VCaP (cell line): Measurements from ENCODE around the gene MND1.

ENCODE experiments used
- H3K27ac ChIP-seq: fragments of 450-650 bp; 2 replicates; pipeline ENCODE4 v1.5.1; 2017
- CTCF ChIP-seq: fragments of 450-650 bp; conservative IDR thresholded peaks from 2 replicates; pipeline ENCODE4 v1.5.1; 2017; ENCODE audit warnings: mild to moderate bottlenecking, moderate library complexity

MND1 gene

GRCh38 chr4:153366486-153366885, 22.0 kb downstream of the MND1 start:
- H3K27ac ChIP-seq = no peak overlapping the region
- no peak for TF ChIP-seq CTCF

- no peak overlapping the region for H3K27ac ChIP-seq
- no peak for TF ChIP-seq CTCF
Measured at GRCh38 chr4:153367092-153367491, 22.6 kb downstream of the MND1 start.

GRCh38 chr4:153369021-153369420, 24.5 kb downstream of the MND1 start:
- H3K27ac ChIP-seq = no peak overlapping the region
- TF ChIP-seq CTCF = no peak

GRCh38 chr4:153371701-153372234, 27.3 kb downstream of the MND1 start:
- no peak overlapping the region for H3K27ac ChIP-seq
- no peak for TF ChIP-seq CTCF

- H3K27ac ChIP-seq = no peak overlapping the region
- TF ChIP-seq CTCF = no peak
Measured at GRCh38 chr4:153372967-153373562, 28.6 kb downstream of the MND1 start.

- TF ChIP-seq CTCF = no peak
- H3K27ac ChIP-seq = no peak overlapping the region
Measured at GRCh38 chr4:153374442-153374841, 30.0 kb downstream of the MND1 start.

- no peak for TF ChIP-seq CTCF
- H3K27ac ChIP-seq = no peak overlapping the region
Measured at GRCh38 chr4:153375303-153375702, 30.8 kb downstream of the MND1 start.
